ENCODE measurements around the gene NPAT.
"Not testable (repeated sequence)": the region's sequence is repeated elsewhere in the genome, so short reads cannot be mapped to it uniquely, and the experiment has no call there.

NPAT gene

GRCh38 chr11:108218912-108219783, 3.3 kb downstream of the NPAT start:
- no peak for DNase-seq (ENCODE audit: low read depth)

- DNase-seq (ENCODE audit: low read depth): no peak
Measured at GRCh38 chr11:108218455-108218854, 4.0 kb downstream of the NPAT start.

GRCh38 chr11:108216988-108217387, 5.5 kb downstream of the NPAT start:
- DNase-seq (ENCODE audit: low read depth): no peak

- no peak for DNase-seq (ENCODE audit: low read depth)
Measured at GRCh38 chr11:108213784-108214183, 8.7 kb downstream of the NPAT start.

GRCh38 chr11:108210441-108210840, 12.0 kb downstream of the NPAT start:
- no peak for DNase-seq (ENCODE audit: low read depth)

GRCh38 chr11:108207683-108208060, 14.8 kb downstream of the NPAT start:
- no peak for DNase-seq (ENCODE audit: low read depth)

- no peak for DNase-seq (ENCODE audit: low read depth)
Measured at GRCh38 chr11:108206969-108207682, 15.3 kb downstream of the NPAT start.

GRCh38 chr11:108206171-108206570, 16.3 kb downstream of the NPAT start:
- DNase-seq (ENCODE audit: low read depth): no peak

GRCh38 chr11:108204929-108205499, 17.4 kb downstream of the NPAT start:
- DNase-seq (ENCODE audit: low read depth): no peak

- DNase-seq (ENCODE audit: low read depth): no peak
Measured at GRCh38 chr11:108204376-108204775, 18.1 kb downstream of the NPAT start.

GRCh38 chr11:108203075-108203474, 19.4 kb downstream of the NPAT start:
- no peak for DNase-seq (ENCODE audit: low read depth)

- DNase-seq (ENCODE audit: low read depth): no peak
Measured at GRCh38 chr11:108199446-108200321, 22.8 kb downstream of the NPAT start.

GRCh38 chr11:108198833-108199232, 23.6 kb downstream of the NPAT start:
- no peak for DNase-seq (ENCODE audit: low read depth)

- no peak for DNase-seq (ENCODE audit: low read depth)
Measured at GRCh38 chr11:108197351-108197750, 25.1 kb downstream of the NPAT start.

- no peak for DNase-seq (ENCODE audit: low read depth)
Measured at GRCh38 chr11:108196901-108197300, 25.5 kb downstream of the NPAT start.

- DNase-seq (ENCODE audit: low read depth): no peak
Measured at GRCh38 chr11:108193725-108194124, 28.7 kb downstream of the NPAT start.

- no peak for DNase-seq (ENCODE audit: low read depth)
Measured at GRCh38 chr11:108177570-108177969, 44.9 kb downstream of the NPAT start.

GRCh38 chr11:108170184-108170583, 52.3 kb downstream of the NPAT start:
- no peak for DNase-seq (ENCODE audit: low read depth)

GRCh38 chr11:108167624-108168023, 54.8 kb downstream of the NPAT start:
- no peak for DNase-seq (ENCODE audit: low read depth)

- DNase-seq (ENCODE audit: low read depth): not testable (repeated sequence)
Measured at GRCh38 chr11:108162878-108163277, 59.6 kb downstream of the NPAT start.

- DNase-seq (ENCODE audit: low read depth): no peak
Measured at GRCh38 chr11:108160970-108161566, 61.4 kb downstream of the NPAT start.

GRCh38 chr11:108154591-108154990, 67.8 kb downstream of the NPAT start:
- no peak for DNase-seq (ENCODE audit: low read depth)

Measured in HS-5 (cell line).